Bone marrow (tissue), 2 donors: ENCODE results near the gene UTF1.
"Not testable (repeated sequence)": the region's sequence is repeated elsewhere in the genome, so short reads cannot be mapped to it uniquely, and the experiment has no call there.

ENCODE experiments used
- DNase-seq, 2 donors: peaks; one replicate each; lab custom pipeline; 2025; lab: John Stamatoyannopoulos, UW

Gene UTF1

DNA sequence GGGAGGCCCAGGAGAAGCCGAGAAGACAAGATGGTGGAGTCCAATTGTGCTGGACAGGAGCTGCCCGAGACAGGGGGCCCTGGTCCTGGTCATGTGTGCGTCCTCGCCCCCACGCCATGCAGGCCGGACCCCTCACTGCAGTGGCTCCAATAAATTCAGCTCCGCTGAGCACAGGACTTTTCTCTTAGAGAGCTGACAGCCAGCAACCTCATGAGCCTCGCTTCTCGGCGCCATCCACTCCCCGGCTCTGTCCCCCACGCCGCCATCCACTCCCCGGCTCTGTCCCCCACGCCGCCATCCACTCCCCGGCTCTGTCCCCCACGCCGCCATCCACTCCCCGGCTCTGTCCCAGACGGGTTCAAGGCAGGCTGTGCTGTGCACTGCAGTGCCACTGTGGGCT is 2.8 kb upstream of the UTF1 start:
- DNase-seq: no peak

- no peak for DNase-seq
Measured at GRCh38 chr10:133229265-133230043, 563 bp upstream of the UTF1 start.

GRCh38 chr10:133230387-133231195 is 574 bp downstream of the UTF1 start:
- no peak for DNase-seq

GRCh38 chr10:133231244-133231945 is 1.4 kb downstream of the UTF1 start:
- DNase-seq: no peak

DNA sequence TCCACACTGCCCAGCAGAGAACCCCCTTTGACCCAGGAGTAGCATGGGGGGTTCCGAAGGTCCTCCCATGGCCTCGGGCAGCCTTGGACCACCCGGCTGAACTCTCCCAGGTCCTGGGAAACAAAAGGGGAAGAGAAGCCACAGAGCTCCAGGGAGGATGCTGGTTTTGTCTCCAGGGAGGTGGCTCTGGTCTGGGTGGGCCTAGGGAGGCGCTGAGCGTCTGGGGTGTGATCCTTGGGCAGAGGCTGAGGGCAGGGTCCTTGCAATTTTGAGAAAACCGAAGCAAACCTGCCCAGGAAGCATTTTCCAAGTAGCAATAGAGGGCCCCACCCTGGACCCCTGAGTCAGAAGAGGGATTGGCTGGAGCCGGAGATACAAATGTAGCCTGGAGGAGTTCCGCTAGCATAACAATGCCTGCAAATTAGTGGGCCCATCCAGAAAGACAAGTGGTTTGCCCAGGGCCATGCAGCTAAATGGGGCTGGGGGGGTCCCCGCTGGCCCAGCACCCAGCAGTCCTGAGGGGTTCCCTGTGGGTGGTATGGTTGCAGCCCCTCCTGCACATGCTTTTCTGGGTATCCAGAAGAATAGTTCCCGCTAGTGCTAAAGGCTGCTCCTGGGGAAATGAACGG is 2.0 kb downstream of the UTF1 start:
- no peak for DNase-seq

GRCh38 chr10:133234796-133235195 is 4.8 kb downstream of the UTF1 start:
- not testable (repeated sequence) for DNase-seq

- DNase-seq: no peak
Measured at GRCh38 chr10:133235265-133235855, 5.3 kb downstream of the UTF1 start.

GRCh38 chr10:133235932-133236331 is 5.9 kb downstream of the UTF1 start:
- DNase-seq: no peak

DNA sequence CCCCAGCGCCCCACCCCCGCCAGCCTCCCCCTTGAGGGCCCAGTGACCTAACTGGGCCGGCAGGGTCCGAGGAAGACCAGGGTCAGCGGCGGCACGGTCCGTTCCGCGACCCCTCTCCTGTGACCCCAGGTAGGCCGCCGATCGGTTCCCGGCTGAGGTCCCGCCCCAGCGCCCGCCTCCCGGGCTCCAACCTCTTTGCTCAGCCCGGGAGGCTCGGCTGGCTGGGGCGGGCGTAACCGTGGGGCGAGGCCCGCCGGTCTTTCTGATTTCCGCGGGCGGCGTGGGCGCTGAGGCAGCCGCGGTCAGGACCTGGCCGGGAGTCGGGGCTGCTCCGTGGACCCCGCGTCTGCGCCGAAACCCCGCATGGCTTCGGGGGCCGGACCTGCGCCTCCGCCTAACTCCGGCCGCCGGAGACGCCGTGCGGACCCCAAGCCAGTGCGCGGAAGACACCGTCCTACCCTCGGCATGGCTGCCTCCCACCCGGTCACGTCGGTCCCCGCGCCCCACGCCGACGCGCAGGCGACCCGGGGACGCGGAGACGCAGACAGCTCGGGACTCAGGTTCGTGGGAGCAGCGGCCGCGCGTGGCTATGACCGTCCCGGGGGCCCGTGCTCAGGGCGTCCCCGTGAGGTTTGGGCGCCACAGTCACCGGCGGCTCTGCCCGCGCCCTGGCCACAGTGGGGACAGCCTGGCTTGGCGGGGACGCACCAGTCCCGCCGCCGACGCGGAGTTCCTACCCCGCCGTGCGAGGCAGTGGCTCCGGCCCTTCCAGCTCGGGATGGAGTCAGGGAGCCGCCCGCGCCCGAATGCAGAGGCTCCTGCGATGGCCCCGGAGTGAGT is 6.6 kb downstream of the UTF1 start:
- DNase-seq: no peak

GRCh38 chr10:133237241-133237587 is 7.2 kb downstream of the UTF1 start:
- no peak for DNase-seq

- DNase-seq: no peak
Measured at GRCh38 chr10:133237588-133238465, 7.8 kb downstream of the UTF1 start, which contains the start of gene VENTX. VENTX (plus strand) TSS chr10:133237855; CDS start chr10:133237915, 60 bp downstream.

GRCh38 chr10:133238466-133238804 is 8.4 kb downstream of the UTF1 start:
- no peak for DNase-seq

DNA sequence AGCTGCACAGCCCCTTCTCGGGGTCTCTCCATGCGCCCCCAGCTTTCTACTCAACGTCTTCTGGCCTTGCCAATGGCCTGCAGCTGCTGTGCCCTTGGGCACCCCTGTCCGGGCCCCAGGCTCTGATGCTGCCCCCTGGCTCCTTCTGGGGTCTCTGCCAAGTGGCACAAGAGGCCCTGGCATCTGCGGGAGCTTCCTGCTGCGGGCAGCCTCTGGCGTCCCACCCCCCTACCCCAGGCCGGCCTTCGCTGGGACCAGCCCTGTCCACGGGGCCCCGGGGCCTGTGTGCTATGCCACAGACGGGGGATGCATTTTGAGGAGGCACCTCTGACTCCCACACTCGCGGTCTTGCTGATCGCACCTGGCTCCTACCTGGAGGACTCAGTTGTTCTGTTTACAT is 10.0 kb downstream of the UTF1 start:
- no peak for DNase-seq

DNA sequence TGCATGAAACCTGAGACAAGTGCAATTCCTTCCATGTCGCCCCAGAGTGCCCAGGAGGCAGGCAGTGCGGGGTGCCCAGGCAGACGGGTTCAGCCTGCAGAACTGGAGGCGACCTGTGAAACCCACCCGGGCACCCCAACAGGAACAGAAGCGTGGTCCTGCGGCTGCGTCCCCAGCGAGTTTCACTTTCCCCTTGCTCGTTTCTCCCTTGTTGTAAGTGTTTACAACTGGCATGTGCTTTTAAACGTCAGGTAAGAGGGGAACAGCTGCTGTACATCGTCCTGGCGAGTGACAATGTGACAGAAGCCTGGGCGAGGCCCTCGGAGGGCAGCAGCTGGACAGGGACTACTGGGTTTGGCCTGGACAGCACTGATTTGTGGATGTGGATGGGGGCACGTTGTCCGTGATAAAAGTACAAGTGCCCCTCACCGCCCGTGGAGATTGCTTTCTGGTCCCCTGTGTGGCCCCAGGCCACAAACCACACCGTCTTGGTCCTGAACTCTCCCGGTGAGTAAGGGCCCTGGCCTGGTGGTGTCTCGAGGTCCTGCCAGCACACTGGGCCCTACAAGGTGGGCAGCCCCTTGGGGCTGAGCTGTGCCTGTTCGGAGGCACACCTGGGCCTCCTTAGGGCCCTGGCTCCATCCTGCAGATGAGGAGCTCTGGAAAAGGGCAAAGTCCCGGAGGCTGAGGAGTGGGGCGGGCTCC is 11.6 kb downstream of the UTF1 start:
- peak; percentile 15 to 26 for DNase-seq

DNA sequence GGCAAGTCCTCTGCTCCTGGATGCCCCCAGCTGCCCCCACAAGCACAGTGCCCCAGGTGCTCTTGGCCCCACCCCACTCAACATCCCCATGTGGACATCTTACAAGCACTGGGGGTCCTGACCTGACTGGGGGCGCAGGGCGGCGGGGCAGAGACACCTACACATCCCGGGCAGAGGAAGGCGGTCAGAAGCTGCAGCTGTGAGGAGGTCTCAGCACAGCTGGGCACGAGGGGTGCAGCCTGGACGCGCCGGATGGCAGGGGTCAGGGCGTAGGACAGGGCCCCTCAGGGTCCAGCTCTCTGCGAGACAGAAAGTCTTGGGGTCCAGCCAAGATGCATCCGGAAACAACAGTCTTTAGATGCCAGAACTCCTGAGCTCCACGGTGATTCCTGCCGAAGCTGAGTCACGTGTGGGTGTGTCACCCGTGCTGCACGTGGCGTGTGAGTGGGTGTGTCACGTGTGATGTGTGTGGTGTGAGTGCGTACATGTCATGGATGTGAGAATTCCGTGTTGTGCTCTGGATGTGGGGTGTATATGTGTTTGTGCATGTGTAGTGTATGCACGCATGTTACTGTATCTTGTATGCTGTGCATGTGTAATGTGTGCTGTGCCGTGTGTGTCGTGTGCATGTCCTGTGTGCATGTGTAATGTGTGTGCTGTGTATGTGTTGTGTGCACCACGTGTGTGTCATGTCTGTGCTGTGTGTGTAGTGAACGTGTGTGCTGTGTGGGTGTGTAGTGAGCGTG is 12.8 kb downstream of the UTF1 start:
- no peak for DNase-seq

DNA sequence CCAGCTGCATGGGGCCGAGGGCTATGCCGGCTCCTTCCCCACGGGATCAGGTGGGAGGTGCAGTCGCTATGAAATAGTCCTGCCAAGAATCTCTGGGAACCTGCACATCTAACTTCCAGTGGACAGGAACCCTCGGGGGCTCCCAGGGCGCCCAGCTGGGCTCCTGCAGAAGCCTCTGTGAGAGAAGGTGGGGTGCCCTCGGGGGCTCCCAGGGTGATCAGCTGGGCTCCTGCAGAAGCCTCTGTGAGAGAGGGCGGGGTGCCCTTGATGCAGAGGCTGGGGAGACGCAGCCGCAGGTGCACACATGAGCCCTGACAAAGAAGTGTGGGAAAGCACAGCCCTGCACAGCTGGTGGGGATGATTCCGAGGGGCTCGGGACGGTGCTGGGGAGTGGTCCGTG is 13.6 kb downstream of the UTF1 start:
- no peak for DNase-seq

DNA sequence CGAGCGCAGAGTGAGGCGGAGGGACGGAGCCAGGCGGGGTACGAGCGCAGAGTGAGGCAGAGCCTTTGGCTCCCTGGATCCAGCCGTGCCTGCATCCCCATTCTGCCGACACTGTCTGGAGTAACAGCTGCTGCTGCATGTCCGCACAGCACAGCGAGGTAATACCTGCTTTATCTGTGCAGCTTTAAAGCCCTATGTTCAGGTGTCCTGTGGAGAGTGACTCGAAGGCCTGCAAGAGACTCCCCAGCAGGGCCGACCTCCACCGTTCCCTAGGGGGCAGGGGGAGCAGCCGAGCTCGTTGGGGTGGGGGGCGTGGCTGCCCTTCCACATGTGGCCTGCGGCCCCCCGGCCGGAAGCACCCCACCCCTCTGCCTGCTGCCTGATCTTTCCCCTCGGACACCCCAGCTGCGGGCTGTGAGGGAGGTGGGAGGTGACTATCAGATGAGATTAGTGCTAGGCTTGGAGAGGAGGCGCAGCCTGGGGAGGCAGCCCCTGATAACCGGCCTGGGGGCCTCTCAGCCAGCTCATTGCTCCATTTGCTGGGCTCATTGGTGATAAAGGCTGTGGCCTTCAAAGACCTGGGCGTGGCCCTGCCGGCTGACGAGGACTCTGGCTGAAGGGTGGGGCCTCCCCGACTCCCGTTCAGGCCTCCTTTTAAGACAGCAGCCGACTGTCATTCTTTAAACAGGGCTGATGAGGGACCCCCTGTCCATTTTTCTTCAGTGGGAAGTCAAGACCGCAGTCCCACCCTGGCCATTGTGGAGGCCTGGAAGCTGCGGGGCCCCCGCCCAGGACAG is 15.6 kb downstream of the UTF1 start:
- DNase-seq: no peak

DNA sequence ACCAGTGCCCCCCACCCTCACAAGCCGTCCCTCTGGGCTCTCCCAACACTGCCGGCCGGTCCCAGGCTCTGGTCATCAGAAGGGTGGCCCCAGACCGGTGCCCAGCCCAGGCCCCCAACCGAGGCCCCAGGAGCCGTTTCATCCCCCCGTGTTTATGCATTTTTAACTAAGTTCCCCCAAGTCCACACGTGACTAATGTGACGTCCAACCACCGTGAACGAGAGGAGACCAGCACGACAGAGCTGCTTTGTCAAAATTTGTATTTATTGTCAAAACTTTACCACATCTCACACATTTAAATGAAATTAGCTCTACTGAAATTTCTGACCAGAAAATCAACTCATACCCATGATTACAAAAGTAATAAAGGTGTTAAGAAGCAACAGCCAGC is 16.2 kb downstream of the UTF1 start:
- no peak for DNase-seq
